Activated CD8-positive, alpha-beta memory T cell treated with anti-CD3 and anti-CD28 coated beads, Interleukin-2, amount 10 ng/mL, durations not matched to agents 7 days and 5 days (primary cell): ENCODE data around the gene ZNF814. TPM values are rescaled to one million over a fixed set of nuclear protein-coding genes. Genes with fewer than 3 reads are reported as not detected.
"Not testable (repeated sequence)": the region's sequence is repeated elsewhere in the genome, so short reads cannot be mapped to it uniquely, and the experiment has no call there.

ENCODE experiments used
- ATAC-seq: fragments of 150-1000 bp; cut with Tn5 transposase; one replicate; pipeline ENCODE4 v1.10.0; 2021; ENCODE audit warnings: moderate library complexity
- CTCF ChIA-PET: fragments of 350-600 bp; sonication (Branson Sonifier 250); formaldehyde crosslinking; loops from one replicate; lab custom pipeline; 2021; ENCODE audit warnings: antibody characterized with exemption; lab: Charles Lee
- DNase-seq: peaks from one replicate; pipeline ENCODE4 v3.0.0-alpha.2; 2020
- H3K27ac Mint-ChIP-seq: one replicate; pipeline ENCODE4 v1.8.0; 2021; ENCODE audit warnings: mild to moderate bottlenecking, mixed read lengths
- H3K27me3 Mint-ChIP-seq: one replicate; pipeline ENCODE4 v1.8.0; 2021; ENCODE audit warnings: mixed read lengths
- H3K36me3 Mint-ChIP-seq: one replicate; pipeline ENCODE4 v1.8.0; 2021; ENCODE audit warnings: mild to moderate bottlenecking, mixed read lengths
- H3K4me1 Mint-ChIP-seq: one replicate; pipeline ENCODE4 v1.8.0; 2021; ENCODE audit warnings: mixed read lengths
- H3K4me3 Mint-ChIP-seq: one replicate; pipeline ENCODE4 v1.8.0; 2021; ENCODE audit warnings: mild to moderate bottlenecking, moderate library complexity, mixed read lengths
- H3K9me3 Mint-ChIP-seq: one replicate; pipeline ENCODE4 v1.8.0; 2022; ENCODE audit warnings: low read depth, mixed read lengths
- total RNA-seq, 2 experiments: library from RNA; stranded (reverse); gene quantifications; one replicate each; pipeline ENCODE4 v1.2.3, GENCODE V29; 2021

The ZNF814 gene
- total RNA-seq, 2 experiments from 2014 or later, result 26.7 to 28.1 TPM

DNA sequence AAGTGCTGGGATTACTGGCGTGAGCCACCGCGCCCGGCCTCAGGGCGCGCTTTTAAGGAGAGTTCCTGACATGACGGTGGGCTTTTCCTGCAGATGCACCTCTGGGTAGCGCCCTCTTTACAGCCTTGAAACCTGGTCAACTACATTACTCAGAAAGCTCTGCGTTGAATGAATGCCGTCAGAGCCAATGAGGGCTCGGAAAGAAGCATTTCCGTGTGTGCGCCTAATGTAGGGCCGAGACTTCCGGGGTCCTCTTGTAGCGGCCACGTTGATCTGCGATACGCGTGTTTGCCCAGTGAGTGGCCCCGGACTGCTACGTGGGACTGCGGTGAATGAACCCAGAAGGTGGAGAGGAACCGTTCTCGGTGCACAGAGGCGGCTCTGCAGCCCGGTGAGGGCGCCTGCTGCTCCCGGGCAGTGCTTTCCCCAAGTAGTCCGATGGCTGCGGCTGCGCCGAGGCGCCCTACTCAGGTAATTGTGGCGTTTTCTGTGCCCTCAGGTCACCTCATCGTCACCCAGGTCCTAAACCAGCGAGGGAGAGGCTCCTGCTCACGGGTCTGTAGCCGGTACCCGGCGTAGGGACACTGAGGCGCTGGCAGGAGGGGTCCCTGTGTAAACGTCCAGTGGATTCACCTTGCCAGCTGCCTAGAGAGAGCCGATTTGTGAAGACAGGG, 69.2 kb downstream of the ZNF814 start:
- Mint-ChIP-seq H3K9me3 (no peaks in the 10 kb centered on the region), H3K4me1 (peaks cover 54% of the 10 kb centered on the region), H3K4me3 (peak overlapping the region; percentile 94), H3K36me3 (peaks cover 25% of the 10 kb centered on the region), H3K27ac (peak overlapping the region; percentile 93), H3K27me3 (no peaks in the 10 kb centered on the region)
- peak; percentile 92 for ATAC-seq
- DNase-seq, result peak; percentile 90
- CTCF ChIA-PET, result interaction anchor here (0.5 to 1.6 kb wide), 5 partner anchors 8 to 413 kb away, joined by 3 to 5 read pairs (median 4); partner anchors contain the start of genes ZNF417, ZNF551 and ZNF772

DNA sequence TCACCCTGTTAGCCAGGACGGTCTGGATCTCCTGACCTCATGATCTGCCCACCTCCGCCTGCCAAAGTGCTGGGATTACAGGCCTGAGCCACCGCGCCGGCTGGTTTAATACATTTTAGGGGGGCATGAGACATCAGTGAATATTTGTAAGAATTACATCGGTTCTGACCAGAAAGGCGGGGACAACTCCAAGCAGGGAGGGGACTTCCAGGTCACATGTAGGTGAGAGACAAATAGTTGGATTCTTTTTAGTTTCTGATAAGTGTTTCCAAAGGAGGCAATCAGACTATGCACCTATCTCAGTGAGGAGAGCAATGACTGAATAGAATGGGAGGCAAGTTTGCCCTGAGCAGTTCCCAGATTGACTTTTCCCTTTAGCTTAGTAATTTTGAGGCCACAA, 70.5 kb downstream of the ZNF814 start:
- no peaks in the 10 kb centered on the region for H3K27me3 Mint-ChIP-seq
- peak overlapping the region; percentile 93 for H3K27ac Mint-ChIP-seq
- H3K36me3 Mint-ChIP-seq, result peaks cover 17% of the 10 kb centered on the region
- H3K4me3 Mint-ChIP-seq, result peak overlapping the region; percentile 94
- DNase-seq (no peak), ATAC-seq (no peak)
- CTCF ChIA-PET, result interaction anchor here (0.7 to 1.6 kb wide), 4 partner anchors 22 to 341 kb away, joined by 3 to 4 read pairs (median 3); partner anchors contain the start of genes ZNF551 and ZNF772
- H3K9me3 Mint-ChIP-seq, result no peaks in the 10 kb centered on the region
- H3K4me1 Mint-ChIP-seq, result peaks cover 54% of the 10 kb centered on the region

DNA sequence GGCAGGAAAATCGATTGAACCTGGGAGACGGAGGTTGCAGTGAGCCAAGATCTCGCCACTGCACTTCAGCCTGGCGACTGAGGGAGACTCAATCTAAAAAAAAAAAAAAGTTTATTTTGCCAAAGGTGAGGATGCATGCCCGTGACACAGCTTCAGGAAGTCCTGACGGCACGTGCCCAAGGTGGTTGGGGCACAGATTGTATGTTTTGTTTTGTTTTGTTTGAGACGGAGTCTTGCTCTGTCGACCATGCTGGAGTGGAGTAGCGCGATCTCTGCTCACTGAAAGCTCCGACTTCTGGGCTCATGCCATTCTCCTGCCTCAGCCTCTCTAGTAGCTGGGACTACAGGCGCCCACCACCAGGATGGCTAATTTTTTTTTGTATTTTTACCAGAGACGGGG, 70.9 kb downstream of the ZNF814 start:
- CTCF ChIA-PET, result no interaction called here
- Mint-ChIP-seq H3K27me3 (no peaks in the 10 kb centered on the region), H3K4me1 (peaks cover 56% of the 10 kb centered on the region), H3K27ac (no peak overlapping the region), H3K36me3 (peaks cover 15% of the 10 kb centered on the region), H3K9me3 (no peaks in the 10 kb centered on the region), H3K4me3 (no peak overlapping the region)
- DNase-seq (no peak), ATAC-seq (no peak)

DNA sequence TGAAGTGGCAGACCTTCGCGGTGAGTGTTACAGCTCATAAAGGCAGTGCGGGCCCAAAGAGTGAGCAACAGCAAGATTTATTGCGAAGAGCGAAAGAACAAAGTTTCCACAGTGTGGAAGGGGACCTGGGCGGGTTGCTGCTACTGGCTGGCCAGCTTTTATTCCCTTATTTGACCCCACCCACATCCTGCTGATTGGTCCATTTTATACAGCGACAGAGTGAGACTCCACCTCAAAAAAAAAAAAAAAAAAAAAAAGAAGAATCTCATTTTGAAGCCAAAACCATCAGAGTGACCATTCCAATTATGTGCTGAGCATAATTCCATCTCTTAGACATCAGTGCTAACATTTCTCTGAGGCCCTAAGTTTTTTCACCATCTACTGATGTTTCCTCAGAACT, 72.2 kb downstream of the ZNF814 start:
- DNase-seq (no peak), ATAC-seq (no peak)
- Mint-ChIP-seq H3K27ac (no peak overlapping the region), H3K9me3 (no peaks in the 10 kb centered on the region), H3K4me3 (no peak overlapping the region), H3K36me3 (peaks cover 14% of the 10 kb centered on the region), H3K4me1 (peaks cover 56% of the 10 kb centered on the region), H3K27me3 (no peaks in the 10 kb centered on the region)
- CTCF ChIA-PET, result interaction anchor here (0.7 kb wide), 1 partner anchor 53 kb away, joined by 4 read pairs; no protein-coding TSS in a partner anchor

DNA sequence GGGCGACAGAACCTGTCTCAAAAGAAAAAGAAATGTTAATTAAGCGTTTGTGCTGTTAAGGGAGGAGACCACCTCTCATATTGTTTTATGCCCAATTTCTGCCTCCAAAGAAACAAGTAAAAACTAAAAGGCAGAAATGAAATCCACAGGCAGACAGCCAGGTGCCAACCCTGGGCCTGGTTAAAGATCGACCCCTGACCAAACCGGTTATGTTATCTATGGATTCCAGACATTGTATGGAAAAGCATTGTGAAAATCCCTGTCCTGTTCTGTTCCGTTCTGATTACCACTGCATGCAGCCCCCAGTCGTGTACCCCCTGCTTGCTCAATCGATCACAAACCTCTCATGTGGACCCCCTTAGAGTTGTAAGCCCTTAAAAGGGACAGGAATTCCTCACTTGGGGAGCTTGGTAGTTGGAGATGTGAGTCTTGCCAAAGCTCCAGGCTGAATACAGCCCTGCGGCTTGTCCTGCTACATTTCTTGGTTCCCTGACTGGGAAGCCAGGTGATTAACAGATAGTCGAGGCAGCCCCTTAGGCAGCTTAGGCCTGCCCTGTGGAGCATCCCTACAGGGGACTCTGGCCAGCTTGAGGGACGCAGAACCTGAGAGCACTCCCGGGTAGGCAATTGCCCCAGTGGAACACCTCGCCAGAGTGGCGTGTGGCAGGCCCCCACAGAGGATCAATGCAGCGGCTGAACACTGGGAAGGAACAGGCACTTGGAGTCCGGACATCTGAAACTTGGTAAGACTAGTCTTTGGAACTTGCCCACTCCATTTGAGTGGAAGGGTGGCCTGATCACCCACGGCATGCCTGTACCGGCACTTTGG, 73.4 kb downstream of the ZNF814 start:
- peak overlapping the region; percentile 88 for H3K27ac Mint-ChIP-seq
- H3K36me3 Mint-ChIP-seq, result peaks cover 17% of the 10 kb centered on the region
- CTCF ChIA-PET, result interaction anchor here (1.2 kb wide), 1 partner anchor 134 kb away, joined by 3 read pairs; the partner anchor contains the start of gene ZNF551
- no peaks in the 10 kb centered on the region for H3K9me3 Mint-ChIP-seq
- peaks cover 47% of the 10 kb centered on the region for H3K4me1 Mint-ChIP-seq
- no peaks in the 10 kb centered on the region for H3K27me3 Mint-ChIP-seq
- peak overlapping the region; percentile 90 for H3K4me3 Mint-ChIP-seq
- ATAC-seq (no peak), DNase-seq (no peak)

DNA sequence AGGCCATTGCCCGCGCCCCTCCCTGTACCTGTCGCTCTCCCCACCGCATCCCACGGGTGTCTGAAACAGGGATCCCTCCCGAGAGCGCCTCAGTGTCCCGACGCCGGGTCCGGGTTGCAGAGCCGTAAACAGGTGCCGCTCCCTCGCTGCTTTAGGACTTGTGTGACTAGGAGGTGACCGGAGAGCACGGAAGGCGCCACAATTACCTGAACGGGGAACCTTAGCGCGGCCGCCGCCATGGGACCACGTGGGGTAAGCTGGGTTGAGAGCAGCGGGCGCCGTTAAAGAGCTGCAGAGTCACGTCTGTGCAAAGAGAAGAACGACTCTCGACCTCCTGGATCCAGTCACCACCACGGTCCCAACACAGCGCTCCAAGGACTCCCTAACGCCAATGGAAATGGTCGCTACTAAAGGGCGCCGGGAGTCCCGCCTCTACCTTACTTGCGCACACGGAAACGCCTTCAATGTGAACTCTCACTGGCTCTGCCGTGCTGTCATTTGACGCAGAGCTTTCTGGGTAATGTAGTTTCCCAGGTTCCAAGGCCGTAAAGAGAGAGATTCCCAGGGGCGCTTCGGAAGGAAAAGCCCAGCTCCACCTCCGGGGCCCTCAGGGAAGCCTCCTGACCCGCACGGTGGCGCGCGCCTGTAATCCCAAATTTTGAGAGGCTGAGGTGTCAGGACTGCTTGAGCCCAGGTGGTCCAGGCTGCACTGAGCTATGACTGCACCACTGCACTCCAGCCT, 74.2 kb downstream of the ZNF814 start, which contains the start of gene ZNF552:
Gene ZNF552, minus strand, starts transcription at position 409 of the 742 bp plus-strand sequence. Its CDS starts 170 bp downstream, at position 239.
- Mint-ChIP-seq H3K9me3 (no peaks in the 10 kb centered on the region), H3K36me3 (peaks cover 24% of the 10 kb centered on the region), H3K4me1 (peaks cover 40% of the 10 kb centered on the region), H3K27me3 (no peaks in the 10 kb centered on the region), H3K27ac (peak within 1 kb of the TSS; percentile 88), H3K4me3 (peak within 1 kb of the TSS; percentile 90)
- CTCF ChIA-PET, result interaction anchor here (1.2 kb wide), 1 partner anchor 133 kb away, joined by 3 read pairs; the partner anchor contains the start of gene ZNF551
- DNase-seq (peak; percentile 87), ATAC-seq (peak; percentile 85)

DNA sequence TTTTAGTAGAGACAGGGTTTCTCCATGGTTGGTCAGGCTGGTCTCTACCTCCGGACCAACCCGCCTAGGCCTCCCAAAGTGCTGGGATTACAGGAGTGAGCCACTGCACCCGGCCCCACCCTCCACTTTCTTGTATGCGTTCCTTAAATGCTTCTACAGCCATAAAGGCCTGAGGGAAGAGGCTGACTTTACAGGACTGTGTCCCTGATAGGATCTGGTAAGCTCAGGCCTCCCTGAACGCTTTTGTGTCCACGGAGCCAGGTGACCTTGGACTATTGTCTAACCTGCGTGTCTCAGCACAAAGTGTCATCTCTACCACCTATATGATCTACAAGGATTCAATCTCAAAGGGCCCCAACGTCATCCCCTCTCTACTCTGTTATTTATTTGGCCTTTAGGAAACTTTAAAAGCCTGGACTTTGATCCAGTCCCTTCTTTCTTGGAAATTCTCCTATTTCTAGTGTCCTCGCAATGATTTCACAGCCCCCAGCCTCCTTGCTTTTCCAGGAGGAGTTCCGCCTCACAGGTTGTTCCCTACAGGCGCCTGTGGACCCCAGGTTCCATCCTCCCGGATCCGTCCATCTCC, 74.8 kb downstream of the ZNF814 start:
- DNase-seq, result no peak
- Mint-ChIP-seq H3K27ac (peak overlapping the region; percentile 88), H3K4me1 (peaks cover 38% of the 10 kb centered on the region), H3K27me3 (no peaks in the 10 kb centered on the region), H3K4me3 (peak overlapping the region; percentile 90), H3K9me3 (no peaks in the 10 kb centered on the region), H3K36me3 (peaks cover 30% of the 10 kb centered on the region)
- ATAC-seq, result no peak
- CTCF ChIA-PET, result no interaction called here

DNA sequence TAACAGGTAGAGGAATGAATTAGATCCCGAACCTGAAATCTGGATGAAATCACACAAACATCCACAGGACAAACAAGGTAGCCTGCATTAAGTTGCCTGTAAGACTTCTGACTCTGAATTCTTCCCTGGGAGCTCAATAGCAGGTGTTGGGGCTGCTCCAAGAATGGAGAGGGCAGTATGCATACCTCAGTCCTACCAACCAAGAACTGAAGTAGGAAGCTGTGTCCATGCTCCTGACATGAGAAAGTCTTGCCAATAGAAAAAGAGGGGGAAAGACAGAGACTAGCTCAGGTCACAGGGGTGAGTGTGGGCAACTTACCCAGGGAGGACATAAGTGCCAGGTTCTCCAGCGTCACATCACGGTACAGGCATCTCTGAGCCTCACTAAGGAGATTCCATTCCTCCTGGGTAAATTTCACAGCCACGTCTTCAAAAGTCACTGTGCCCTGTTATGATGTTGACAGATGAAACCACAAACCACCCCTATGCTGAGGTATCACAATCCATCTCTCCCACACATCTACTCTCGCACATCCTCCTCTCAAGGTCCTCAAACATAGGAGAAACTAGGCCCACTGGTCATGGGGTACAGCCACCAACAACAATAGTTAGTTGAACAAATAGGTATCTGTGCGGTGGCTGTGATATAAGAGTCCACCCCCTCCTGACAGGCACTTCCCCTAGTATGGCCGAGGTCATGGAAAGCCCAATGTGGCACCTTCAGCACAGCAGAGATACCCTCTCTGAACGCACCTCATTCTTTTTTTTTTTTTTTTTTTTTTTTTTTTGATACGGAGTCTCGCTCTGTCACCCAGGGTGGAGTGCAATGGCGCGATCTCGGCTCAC, 75.6 kb downstream of the ZNF814 start:
- H3K9me3 Mint-ChIP-seq, DNase-seq, H3K27me3 Mint-ChIP-seq, CTCF ChIA-PET, ATAC-seq: not testable (repeated sequence)
- Mint-ChIP-seq H3K27ac (peak overlapping the region; percentile 56), H3K36me3 (peaks cover 36% of the 10 kb centered on the region), H3K4me3 (peak overlapping the region; percentile 90), H3K4me1 (peaks cover 35% of the 10 kb centered on the region)

DNA sequence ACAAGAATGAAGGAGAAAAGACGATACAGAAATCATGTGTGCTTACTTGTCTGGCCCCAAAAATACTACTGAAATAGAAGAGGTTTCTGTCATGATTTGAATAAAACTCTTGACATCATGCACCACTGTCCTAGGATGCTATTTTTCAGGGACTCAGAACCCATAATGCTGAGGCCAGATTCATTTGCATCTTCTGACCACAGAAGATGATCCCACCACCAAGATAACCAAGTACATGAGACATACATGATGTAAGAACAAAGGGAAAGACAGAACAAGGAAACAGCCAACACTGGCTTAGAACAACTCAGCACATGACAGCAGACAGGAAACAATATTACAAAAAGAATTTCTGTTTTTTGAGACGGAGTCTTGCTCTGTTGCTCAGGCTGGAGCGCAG, 76.6 kb downstream of the ZNF814 start:
- no peak for DNase-seq
- Mint-ChIP-seq H3K4me1 (peaks cover 35% of the 10 kb centered on the region), H3K9me3 (no peaks in the 10 kb centered on the region), H3K27me3 (no peaks in the 10 kb centered on the region), H3K36me3 (peaks cover 43% of the 10 kb centered on the region), H3K27ac (peak overlapping the region; percentile 10), H3K4me3 (no peak overlapping the region)
- CTCF ChIA-PET, result no interaction called here
- no peak for ATAC-seq

DNA sequence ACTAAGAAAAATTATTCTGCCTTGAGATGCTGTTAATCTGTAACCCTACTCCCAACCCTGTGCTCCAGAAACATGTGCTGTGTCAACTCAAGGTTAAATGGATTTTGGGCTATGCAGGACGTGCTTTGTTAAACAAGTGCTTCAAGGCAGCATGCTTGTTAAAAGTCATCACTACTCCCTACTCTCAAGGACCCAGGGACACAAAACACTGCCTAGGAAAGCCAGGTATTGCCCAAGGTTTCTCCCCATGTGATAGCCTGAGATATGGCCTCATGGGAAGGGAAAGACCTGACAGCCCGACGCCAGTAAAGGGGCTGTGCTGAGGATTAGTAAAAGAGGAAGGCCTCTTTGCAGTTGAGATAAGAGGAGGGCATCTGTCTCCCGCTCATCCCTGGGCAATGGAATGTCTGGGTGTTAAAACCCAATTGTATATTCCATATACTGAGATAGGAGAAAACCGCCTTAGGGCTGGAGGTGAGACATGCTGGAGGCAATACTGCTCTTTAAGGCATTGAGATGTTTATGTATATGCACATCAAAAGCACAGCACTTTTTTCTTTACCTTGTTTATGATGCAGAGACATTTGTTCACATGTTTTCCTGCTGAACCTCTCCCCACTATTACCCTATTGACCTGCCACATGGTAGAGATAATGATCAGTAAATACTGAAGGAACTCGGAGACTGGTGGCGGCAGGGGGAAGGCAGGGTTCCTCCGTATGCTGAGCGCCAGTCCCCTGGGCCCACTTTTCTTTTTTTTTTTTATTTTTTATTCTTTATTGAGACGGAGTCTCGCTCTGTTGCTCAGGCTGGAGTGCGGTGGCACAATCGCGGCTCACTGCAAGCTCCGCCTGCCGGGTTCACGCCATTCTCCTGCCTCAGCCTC, 78.2 kb downstream of the ZNF814 start:
- not testable (repeated sequence) for H3K27me3 Mint-ChIP-seq, H3K4me3 Mint-ChIP-seq, ATAC-seq, H3K9me3 Mint-ChIP-seq, DNase-seq, H3K27ac Mint-ChIP-seq
- Mint-ChIP-seq H3K36me3 (peaks cover 51% of the 10 kb centered on the region), H3K4me1 (peaks cover 31% of the 10 kb centered on the region)
- CTCF ChIA-PET, result interaction anchor here (0.6 kb wide), 1 partner anchor 10 kb away, joined by 4 read pairs; no protein-coding TSS in a partner anchor

DNA sequence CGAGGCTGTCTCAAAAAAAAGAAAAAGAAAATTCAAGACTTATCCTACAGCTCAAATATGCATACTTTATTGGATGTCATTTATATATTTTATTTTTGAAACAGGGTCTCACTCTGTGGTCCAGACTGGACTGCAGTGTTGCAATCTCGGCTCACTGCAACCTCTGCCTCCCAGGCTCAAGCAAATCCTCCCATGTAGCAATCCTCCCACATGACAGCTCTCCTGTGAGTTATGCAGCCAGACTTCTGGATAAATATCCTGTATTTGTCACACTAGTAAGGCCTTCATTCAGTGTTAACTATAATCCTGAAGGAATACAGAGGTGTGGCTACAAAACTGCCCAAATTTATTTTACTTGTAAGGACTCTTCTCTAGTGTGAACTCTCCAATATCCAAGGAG, 81.3 kb downstream of the ZNF814 start:
- peaks cover 59% of the 10 kb centered on the region for H3K36me3 Mint-ChIP-seq

More for the DNA sequence above, 81.3 kb downstream of the ZNF814 start:
- DNase-seq, result no peak
- Mint-ChIP-seq H3K9me3 (no peaks in the 10 kb centered on the region), H3K4me1 (peaks cover 19% of the 10 kb centered on the region), H3K27me3 (no peaks in the 10 kb centered on the region), H3K4me3 (no peak overlapping the region), H3K27ac (no peak overlapping the region)
- CTCF ChIA-PET, result no interaction called here
- no peak for ATAC-seq
